OCI-LY1 (cell line): ENCODE results near the gene CAPN14.

Experiments used
- H2AFZ ChIP-seq: fragments of 200-600 bp; sonication (generic), shearing (Covaris generic); 2 replicates; pipeline ENCODE4 v1.6.0; 2014; ENCODE audit warnings: antibody characterized with exemption, mild to moderate bottlenecking, low read length
- H3F3A ChIP-seq: fragments of 200-600 bp; sonication (generic), shearing (Covaris generic); 2 replicates; pipeline ENCODE4 v1.6.0; 2014; ENCODE audit warnings: mild to moderate bottlenecking, antibody characterized with exemption, low read length, moderate library complexity; ENCODE audit not compliant: insufficient read depth
- H3K27ac ChIP-seq: fragments of 200-600 bp; sonication (generic); 2 replicates; pipeline ENCODE4 v1.5.1; 2014; ENCODE audit warnings: low read length, mixed run types, mild to moderate bottlenecking, low read depth; ENCODE audit not compliant: poor library complexity, severe bottlenecking
- H3K27me3 ChIP-seq: fragments of 200-600 bp; sonication (generic); 2 replicates; pipeline ENCODE4 v1.6.0; 2014; ENCODE audit warnings: antibody characterized with exemption, mild to moderate bottlenecking, low read length, moderate library complexity; ENCODE audit not compliant: insufficient read depth
- H3K36me3 ChIP-seq: fragments of 200-600 bp; sonication (generic); 2 replicates; pipeline ENCODE4 v1.6.1; 2014; ENCODE audit warnings: mild to moderate bottlenecking, antibody characterized with exemption, low read length, moderate library complexity, mixed read lengths; ENCODE audit not compliant: insufficient read depth
- H3K4me1 ChIP-seq: fragments of 200-600 bp; sonication (generic); 2 replicates; pipeline ENCODE4 v1.5.1; 2014; ENCODE audit warnings: mild to moderate bottlenecking, low read length, moderate library complexity; ENCODE audit not compliant: insufficient read depth, severe bottlenecking
- H3K4me2 ChIP-seq: fragments of 200-600 bp; sonication (generic), shearing (Covaris generic); 2 replicates; pipeline ENCODE4 v1.6.1; 2014; ENCODE audit warnings: low read length
- H3K4me3 ChIP-seq: fragments of 200-600 bp; sonication (generic); 2 replicates; pipeline ENCODE4 v1.5.1; 2014; ENCODE audit warnings: low read length, low read depth, mild to moderate bottlenecking, mixed read lengths; ENCODE audit not compliant: poor library complexity, severe bottlenecking
- H3K79me2 ChIP-seq: fragments of 200-600 bp; shearing (Covaris generic); 2 replicates; pipeline ENCODE4 v1.6.1; 2016; ENCODE audit warnings: mixed run types, low read length, mixed read lengths; ENCODE audit not compliant: insufficient read depth
- H3K9ac ChIP-seq: fragments of 200-600 bp; sonication (generic), shearing (Covaris generic); 2 replicates; pipeline ENCODE4 v1.6.1; 2014; ENCODE audit warnings: mild to moderate bottlenecking, low read length, mixed read lengths
- H3K9me2 ChIP-seq: fragments of 200-600 bp; sonication (generic), shearing (Covaris generic); 2 replicates; pipeline ENCODE4 v1.6.1; 2014; ENCODE audit warnings: low read depth, mild to moderate bottlenecking, low read length, mixed read lengths
- H3K9me3 ChIP-seq: fragments of 200-600 bp; shearing (Covaris generic); 2 replicates; pipeline ENCODE4 v1.6.1; 2014; ENCODE audit warnings: low read length, mixed read lengths
- H4K20me1 ChIP-seq: fragments of 200-600 bp; sonication (generic), shearing (Covaris generic); 2 replicates; pipeline ENCODE4 v1.6.0; 2016; ENCODE audit warnings: mild to moderate bottlenecking, low read length; ENCODE audit not compliant: insufficient read depth
- EZH2 ChIP-seq: fragments of 200-600 bp; sonication (generic), shearing (Covaris generic); IDR thresholded peaks from 2 replicates; pipeline ENCODE4 v1.8.0; 2017; ENCODE audit warnings: borderline replicate concordance, mixed run types, mild to moderate bottlenecking, antibody characterized with exemption, low read length, moderate library complexity, mixed read lengths
- TF ChIP-seq, protein P1 (sequence below): fragments of 200-600 bp; sonication (generic), shearing (Covaris generic); IDR thresholded peaks from 2 replicates; pipeline ENCODE4 v1.5.1; 2017; ENCODE audit warnings: mild to moderate bottlenecking, antibody characterized with exemption, low read length, moderate library complexity, mixed read lengths

CAPN14 gene

GRCh38 chr2:31231571-31232302 lies 14.4 kb upstream of the CAPN14 start:
- Histone ChIP-seq H3K9me2 (no peaks in the 10 kb centered on the region), H3K9ac (no peak overlapping the region), H2AFZ (no peak overlapping the region), H3K27me3 (no peaks in the 10 kb centered on the region), H3K36me3 (no peaks in the 10 kb centered on the region), H3K9me3 (no peaks in the 10 kb centered on the region), H3F3A (no peaks in the 10 kb centered on the region), H3K27ac (no peak overlapping the region), H4K20me1 (no peaks in the 10 kb centered on the region), H3K4me2 (no peak overlapping the region), H3K79me2 (no peaks in the 10 kb centered on the region), H3K4me1 (peaks cover 13% of the 10 kb centered on the region), H3K4me3 (no peak overlapping the region)
- TF ChIP-seq EZH2: no peak
- TF ChIP-seq, protein P1, sequence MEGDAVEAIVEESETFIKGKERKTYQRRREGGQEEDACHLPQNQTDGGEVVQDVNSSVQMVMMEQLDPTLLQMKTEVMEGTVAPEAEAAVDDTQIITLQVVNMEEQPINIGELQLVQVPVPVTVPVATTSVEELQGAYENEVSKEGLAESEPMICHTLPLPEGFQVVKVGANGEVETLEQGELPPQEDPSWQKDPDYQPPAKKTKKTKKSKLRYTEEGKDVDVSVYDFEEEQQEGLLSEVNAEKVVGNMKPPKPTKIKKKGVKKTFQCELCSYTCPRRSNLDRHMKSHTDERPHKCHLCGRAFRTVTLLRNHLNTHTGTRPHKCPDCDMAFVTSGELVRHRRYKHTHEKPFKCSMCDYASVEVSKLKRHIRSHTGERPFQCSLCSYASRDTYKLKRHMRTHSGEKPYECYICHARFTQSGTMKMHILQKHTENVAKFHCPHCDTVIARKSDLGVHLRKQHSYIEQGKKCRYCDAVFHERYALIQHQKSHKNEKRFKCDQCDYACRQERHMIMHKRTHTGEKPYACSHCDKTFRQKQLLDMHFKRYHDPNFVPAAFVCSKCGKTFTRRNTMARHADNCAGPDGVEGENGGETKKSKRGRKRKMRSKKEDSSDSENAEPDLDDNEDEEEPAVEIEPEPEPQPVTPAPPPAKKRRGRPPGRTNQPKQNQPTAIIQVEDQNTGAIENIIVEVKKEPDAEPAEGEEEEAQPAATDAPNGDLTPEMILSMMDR: no peak

DNA sequence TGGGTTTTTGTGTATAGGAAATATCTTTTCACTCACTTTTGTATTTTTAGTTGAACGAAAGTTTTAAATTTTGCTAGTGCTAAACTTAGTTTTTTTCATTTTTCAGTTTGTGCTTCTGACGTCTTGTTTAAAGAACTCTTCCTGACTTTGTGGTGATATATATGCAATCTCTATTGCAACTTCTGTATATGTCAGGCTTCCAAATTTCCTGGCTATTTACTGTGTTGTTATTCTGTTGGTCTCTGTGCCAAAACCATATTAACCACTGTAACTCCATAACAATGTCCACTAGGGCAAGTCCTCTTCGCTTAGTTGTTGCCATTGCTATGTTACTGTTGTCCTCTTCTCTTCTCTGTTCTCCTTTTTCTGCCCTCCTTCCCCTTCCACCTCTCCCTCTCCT lies 13.4 kb upstream of the CAPN14 start:
- Histone ChIP-seq H3K9me2 (no peaks in the 10 kb centered on the region), H3K36me3 (no peaks in the 10 kb centered on the region), H3F3A (no peaks in the 10 kb centered on the region), H3K4me1 (peaks cover 13% of the 10 kb centered on the region), H3K27ac (no peak overlapping the region), H3K9me3 (no peaks in the 10 kb centered on the region), H2AFZ (no peak overlapping the region), H3K79me2 (no peaks in the 10 kb centered on the region), H3K4me3 (no peak overlapping the region), H3K9ac (no peak overlapping the region), H4K20me1 (no peaks in the 10 kb centered on the region), H3K4me2 (no peak overlapping the region), H3K27me3 (no peaks in the 10 kb centered on the region)
- TF ChIP-seq, protein P1: no peak
- no peak for TF ChIP-seq EZH2

DNA sequence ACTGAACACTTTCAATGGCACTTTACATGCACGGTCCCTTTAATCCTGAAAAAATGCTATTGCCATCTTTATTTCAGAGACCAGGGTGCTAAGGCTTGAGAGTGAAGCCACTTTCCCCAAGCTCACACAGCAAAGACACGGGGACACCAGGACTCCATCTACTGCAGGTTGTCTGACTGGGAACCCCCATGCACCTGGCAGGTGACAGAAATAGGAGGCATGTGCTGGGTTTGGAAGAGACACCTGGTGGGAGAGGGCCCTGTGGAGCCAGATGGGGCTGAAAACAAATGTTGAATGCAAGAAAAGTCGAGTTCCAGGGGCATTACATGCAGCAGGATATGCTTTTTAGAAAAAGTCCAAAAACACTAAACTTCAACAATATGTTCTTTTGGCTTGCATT lies 11.4 kb upstream of the CAPN14 start:
- Histone ChIP-seq H3K79me2 (no peaks in the 10 kb centered on the region), H3K4me3 (no peak overlapping the region), H3K27ac (no peak overlapping the region), H3K4me2 (no peak overlapping the region), H3K36me3 (no peaks in the 10 kb centered on the region), H4K20me1 (no peaks in the 10 kb centered on the region), H3K9me2 (no peaks in the 10 kb centered on the region), H3K4me1 (peaks cover 5% of the 10 kb centered on the region), H3F3A (no peaks in the 10 kb centered on the region), H2AFZ (no peak overlapping the region), H3K9me3 (no peaks in the 10 kb centered on the region), H3K27me3 (0 out of 2 replicates have a peak, but pooled peaks cover 5% of the 10 kb centered on the region), H3K9ac (no peak overlapping the region)
- TF ChIP-seq EZH2: no peak
- TF ChIP-seq, protein P1: no peak
